NB4 (cell line): ENCODE results near the gene HNMT.
A peak's percentile ranks its signal among the peaks of the same experiment; 100 is the strongest.

Experiments
- DNase-seq: peaks from one replicate; pipeline ENCODE4 v3.0.0; 2010; ENCODE audit warnings: low read depth
- H3K4me3 ChIP-seq: one replicate; pipeline ENCODE4 v1.5.1; 2011; ENCODE audit warnings: mild to moderate bottlenecking, low read depth, low read length, moderate library complexity
- CTCF ChIP-seq: IDR thresholded peaks from one replicate; pipeline ENCODE4 v1.5.1; 2012; ENCODE audit warnings: low read depth, low read length
- MAX ChIP-seq: IDR thresholded peaks from 2 replicates; pipeline ENCODE4 v1.6.1; 2011; ENCODE audit warnings: low read depth, low read length
- MYC ChIP-seq: IDR thresholded peaks from 2 replicates; pipeline ENCODE4 v1.6.1; 2011; ENCODE audit warnings: low read depth, low read length
- POLR2A ChIP-seq: IDR thresholded peaks from 2 replicates; pipeline ENCODE4 v1.6.1; 2011; ENCODE audit warnings: mild to moderate bottlenecking; ENCODE audit not compliant: insufficient read length; ENCODE audit errors: extremely low read depth

The HNMT gene

GRCh38 chr2:137957033-137957432 is 7.2 kb upstream of the HNMT start:
- no peak for DNase-seq
- H3K4me3 ChIP-seq = no peak overlapping the region
- TF ChIP-seq MAX (no peak), POLR2A (no peak), CTCF (no peak), MYC (no peak)

GRCh38 chr2:137959166-137959565 is 5.1 kb upstream of the HNMT start:
- TF ChIP-seq CTCF = no peak
- no peak for TF ChIP-seq POLR2A
- TF ChIP-seq MAX = no peak
- no peak for TF ChIP-seq MYC
- no peak for DNase-seq
- no peak overlapping the region for H3K4me3 ChIP-seq

- no peak for TF ChIP-seq MYC
- no peak for TF ChIP-seq CTCF
- no peak for TF ChIP-seq MAX
- TF ChIP-seq POLR2A = no peak
- no peak overlapping the region for H3K4me3 ChIP-seq
- no peak for DNase-seq
These were observed 4.0 kb upstream of the HNMT start for GRCh38 chr2:137960223-137960622.

GRCh38 chr2:137961602-137962001 is 2.7 kb upstream of the HNMT start:
- TF ChIP-seq CTCF = no peak
- DNase-seq = no peak
- H3K4me3 ChIP-seq = no peak overlapping the region

GRCh38 chr2:137963535-137964065 is 673 bp upstream of the HNMT start:
- no peak overlapping the region for H3K4me3 ChIP-seq
- TF ChIP-seq CTCF (no peak), POLR2A (no peak), MAX (no peak), MYC (no peak)
- DNase-seq = no peak

- TF ChIP-seq CTCF (no peak), POLR2A (no peak), MYC (no peak), MAX (no peak)
- peak overlapping the region; percentile 53 for H3K4me3 ChIP-seq
- no peak for DNase-seq
These were observed 686 bp downstream of the HNMT start for GRCh38 chr2:137964859-137965459.
